Measurements from ENCODE around the gene COQ10A.

DNA sequence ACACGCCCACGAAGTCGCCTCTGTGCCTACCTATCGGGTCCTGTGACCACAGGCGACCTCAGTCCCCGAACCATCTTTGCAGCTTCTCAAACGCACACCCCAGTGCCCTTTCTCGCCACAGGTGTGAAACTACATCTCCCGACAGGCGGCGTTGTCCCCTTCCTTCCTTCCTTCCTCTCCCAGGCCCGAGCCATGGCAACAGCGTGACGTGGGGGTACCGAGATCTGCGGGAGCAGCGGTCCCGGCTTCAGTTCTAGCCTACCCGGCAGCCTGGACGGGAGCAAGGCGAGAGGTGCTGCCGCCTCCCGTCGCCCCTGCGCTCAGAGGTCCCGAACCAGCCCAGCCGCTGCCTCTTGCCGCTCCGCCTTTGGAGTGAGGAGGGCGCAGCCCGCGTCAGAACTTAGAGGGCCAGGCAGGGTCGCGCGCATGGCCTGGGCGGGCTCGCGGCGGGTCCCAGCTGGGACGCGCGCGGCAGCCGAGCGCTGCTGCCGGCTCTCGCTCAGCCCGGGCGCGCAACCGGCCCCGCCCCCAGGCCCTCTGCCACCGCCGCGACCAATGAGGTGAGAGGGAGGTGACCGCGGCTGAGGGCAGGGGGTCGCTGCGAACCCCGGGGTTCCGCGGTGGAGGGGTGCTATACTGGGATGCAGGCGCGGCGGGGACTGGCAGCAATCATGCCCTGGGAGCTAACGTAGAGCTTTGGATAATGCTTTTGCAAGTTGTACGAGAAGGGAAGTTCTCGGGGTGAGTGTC, at the start of gene COQ10A:
- TF ChIP-seq, protein P1, sequence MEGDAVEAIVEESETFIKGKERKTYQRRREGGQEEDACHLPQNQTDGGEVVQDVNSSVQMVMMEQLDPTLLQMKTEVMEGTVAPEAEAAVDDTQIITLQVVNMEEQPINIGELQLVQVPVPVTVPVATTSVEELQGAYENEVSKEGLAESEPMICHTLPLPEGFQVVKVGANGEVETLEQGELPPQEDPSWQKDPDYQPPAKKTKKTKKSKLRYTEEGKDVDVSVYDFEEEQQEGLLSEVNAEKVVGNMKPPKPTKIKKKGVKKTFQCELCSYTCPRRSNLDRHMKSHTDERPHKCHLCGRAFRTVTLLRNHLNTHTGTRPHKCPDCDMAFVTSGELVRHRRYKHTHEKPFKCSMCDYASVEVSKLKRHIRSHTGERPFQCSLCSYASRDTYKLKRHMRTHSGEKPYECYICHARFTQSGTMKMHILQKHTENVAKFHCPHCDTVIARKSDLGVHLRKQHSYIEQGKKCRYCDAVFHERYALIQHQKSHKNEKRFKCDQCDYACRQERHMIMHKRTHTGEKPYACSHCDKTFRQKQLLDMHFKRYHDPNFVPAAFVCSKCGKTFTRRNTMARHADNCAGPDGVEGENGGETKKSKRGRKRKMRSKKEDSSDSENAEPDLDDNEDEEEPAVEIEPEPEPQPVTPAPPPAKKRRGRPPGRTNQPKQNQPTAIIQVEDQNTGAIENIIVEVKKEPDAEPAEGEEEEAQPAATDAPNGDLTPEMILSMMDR (conservative IDR thresholded peaks at IDR 0.05; ENCODE audit: low read length), result peak; percentile 41
- no peak for TF ChIP-seq EZH2phosphoT487 (IDR thresholded peaks at IDR 0.05; ENCODE audit: borderline replicate concordance)

All from Loucy (cell line).